ENCODE measurements around the gene SPNS1.

The SPNS1 gene

GRCh38 chr16:29029168-29029994 is 54.8 kb downstream of the SPNS1 start:
- peak in 3 of 6 experiments; percentile 15 to 47 (median 43) for DNase-seq

- no peak for DNase-seq
Observed at GRCh38 chr16:29030086-29030840, 55.7 kb downstream of the SPNS1 start.

Measured in stimulated activated naive CD4-positive, alpha-beta T cell (primary cell).